Stomach (tissue), 9 donors: ENCODE results near the gene COMP. TPM values are rescaled to one million over a fixed set of nuclear protein-coding genes. Genes with fewer than 3 reads are reported as not detected.

Experiments used
- DNase-seq, 2 donors: peaks; one replicate each; pipeline versions ENCODE4 v3.0.0 to v3.0.0-alpha.2; 2013 to 2019
- H3K27ac ChIP-seq, 5 donors: fragments of 200-600 bp in 4 of 5; sonication (generic) in 4 of 5; one replicate each; pipeline ENCODE4 v1.5.1; 2013 to 2019; ENCODE audit warnings: mild to moderate bottlenecking in 1 of 5, moderate library complexity in 1 of 5
- H3K27me3 ChIP-seq, 3 donors: fragments of 200-600 bp; sonication (generic); one replicate each; pipeline ENCODE4 v1.5.1; 2017 to 2019; ENCODE audit warnings: mixed run types in 1 of 3
- H3K36me3 ChIP-seq, 4 donors: fragments of 200-600 bp; sonication (generic); 1 replicate in 3 of 4; 2 replicates in 1 of 4; pipeline ENCODE4 v1.5.1; 2016 to 2019
- H3K4me1 ChIP-seq, 4 donors: fragments of 200-600 bp; sonication (generic); one replicate each; pipeline ENCODE4 v1.5.1; 2016 to 2019
- H3K4me3 ChIP-seq, 4 donors: fragments of 200-600 bp; sonication (generic) in 3 of 4; one replicate each; pipeline ENCODE4 v1.5.1; 2016 to 2019; ENCODE audit warnings: mild to moderate bottlenecking in 1 of 4
- H3K9me3 ChIP-seq, 4 donors: fragments of 200-600 bp; sonication (generic); one replicate each; pipeline ENCODE4 v1.5.1; 2016 to 2019
- CTCF ChIP-seq, 7 experiments: fragments of 450-650 bp in 4 of 7; fragments of 200-600 bp in 3 of 7; sonication (generic) in 3 of 7; IDR thresholded peaks; one replicate each; pipeline ENCODE4 v1.5.1; 2016 to 2019; ENCODE audit warnings: antibody characterized with exemption in 7 of 7, control low read depth in 2 of 7, mild to moderate bottlenecking in 1 of 7
- EP300 ChIP-seq: sonication (generic); formaldehyde crosslinking; IDR thresholded peaks from one replicate; pipeline ENCODE4 v1.6.1; 2017; ENCODE audit warnings: antibody characterized with exemption
- POLR2A ChIP-seq, 4 donors: fragments of 450-650 bp; IDR thresholded peaks; one replicate each; pipeline ENCODE4 v1.6.1; 2016; ENCODE audit warnings: antibody characterized with exemption in 4 of 4, control low read depth in 2 of 4, mild to moderate bottlenecking in 1 of 4, moderate library complexity in 1 of 4
- POLR2AphosphoS5 ChIP-seq, 3 donors: sonication (generic); formaldehyde crosslinking; IDR thresholded peaks; one replicate each; pipeline ENCODE4 v1.6.1; 2016; ENCODE audit warnings: antibody characterized with exemption in 3 of 3
- WGBS, 5 donors: extraction: QIAGEN DNeasy Blood & Tissue Kit in 3 of 5; methylation state at CpG; one replicate each; pipeline versions ENCODE4 v1.1.5 to v1.1.7; 2013 to 2018; 5-methylcytosine and 5-hydroxymethylcytosine counted together
- intact Hi-C: fragments of 100-400 bp; cut with DNase I; formaldehyde crosslinking; loops from one replicate; pipeline ENCODE4 v1.15.1; 2023; ENCODE audit warnings: low total_unique reads
- polyA plus RNA-seq, 3 donors: library from polyadenylated mRNA; stranded (reverse); fragments of 200-250 nt; gene quantifications; one replicate each; pipeline ENCODE4 v1.2.3, GENCODE V29; 2013
- total RNA-seq, 5 donors: library from RNA; depleted of rRNA; stranded (reverse); fragments of >200 nt; gene quantifications; one replicate each; pipeline versions ENCODE4 v1.1.0 to v1.2.3, GENCODE V29; 2014 to 2016
- donor health status: healthy with polysubstance abuse.
- donor health status: Bipolar disorder and iron deficiency.
- donor health status: healthy.

COMP gene
- total and polyA plus RNA-seq, 8 donors = 0.62 to 4.1 (median 1.6) TPM; not detected in 4

DNA sequence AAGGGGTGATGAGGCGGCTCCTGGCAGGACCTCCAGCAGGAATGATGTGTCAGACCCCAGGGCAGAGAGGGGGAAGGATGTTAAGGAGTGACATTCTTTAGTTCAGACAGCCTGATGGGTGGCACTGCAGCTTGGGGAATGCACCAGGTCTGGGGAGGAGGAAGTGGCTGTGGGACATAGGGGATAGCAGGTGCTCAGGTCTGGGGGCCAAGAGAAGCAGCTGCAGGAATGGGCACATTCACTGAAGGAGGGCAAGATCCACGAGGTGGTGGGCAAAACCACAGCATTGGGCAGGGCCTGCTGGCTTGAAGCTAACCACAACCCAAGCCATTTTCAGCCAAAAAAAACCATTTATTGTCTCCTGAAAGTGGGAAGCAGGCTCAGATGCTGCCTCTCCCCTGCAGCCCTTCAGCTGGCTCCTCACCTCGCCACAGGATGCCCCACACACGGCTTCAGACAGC is 26.5 kb downstream of the COMP start:
- TF ChIP-seq EP300 (no peak), POLR2AphosphoS5 (IDR thresholded peaks at IDR 0.05) (no peak), CTCF (IDR thresholded peaks at IDR 0.05) (no peak), POLR2A (IDR thresholded peaks at IDR 0.05) (no peak)
- no peaks in the 10 kb centered on the region for H3K9me3 ChIP-seq
- H3K27me3 ChIP-seq = no peaks in the 10 kb centered on the region
- 64 to 87% (median 76%) methylated on average over 4 of the region's 4 CpGs for WGBS, 5 donors
- no peaks in the 10 kb centered on the region for H3K36me3 ChIP-seq
- intact Hi-C loops = no loop called here
- no peak overlapping the region for H3K4me3 ChIP-seq
- DNase-seq = no peak
- peaks cover 37 to 79% (median 58%) of the 10 kb centered on the region in 4 donors for H3K4me1 ChIP-seq
- H3K27ac ChIP-seq = peak overlapping the region in 1 of 5 donors; percentile 84

DNA sequence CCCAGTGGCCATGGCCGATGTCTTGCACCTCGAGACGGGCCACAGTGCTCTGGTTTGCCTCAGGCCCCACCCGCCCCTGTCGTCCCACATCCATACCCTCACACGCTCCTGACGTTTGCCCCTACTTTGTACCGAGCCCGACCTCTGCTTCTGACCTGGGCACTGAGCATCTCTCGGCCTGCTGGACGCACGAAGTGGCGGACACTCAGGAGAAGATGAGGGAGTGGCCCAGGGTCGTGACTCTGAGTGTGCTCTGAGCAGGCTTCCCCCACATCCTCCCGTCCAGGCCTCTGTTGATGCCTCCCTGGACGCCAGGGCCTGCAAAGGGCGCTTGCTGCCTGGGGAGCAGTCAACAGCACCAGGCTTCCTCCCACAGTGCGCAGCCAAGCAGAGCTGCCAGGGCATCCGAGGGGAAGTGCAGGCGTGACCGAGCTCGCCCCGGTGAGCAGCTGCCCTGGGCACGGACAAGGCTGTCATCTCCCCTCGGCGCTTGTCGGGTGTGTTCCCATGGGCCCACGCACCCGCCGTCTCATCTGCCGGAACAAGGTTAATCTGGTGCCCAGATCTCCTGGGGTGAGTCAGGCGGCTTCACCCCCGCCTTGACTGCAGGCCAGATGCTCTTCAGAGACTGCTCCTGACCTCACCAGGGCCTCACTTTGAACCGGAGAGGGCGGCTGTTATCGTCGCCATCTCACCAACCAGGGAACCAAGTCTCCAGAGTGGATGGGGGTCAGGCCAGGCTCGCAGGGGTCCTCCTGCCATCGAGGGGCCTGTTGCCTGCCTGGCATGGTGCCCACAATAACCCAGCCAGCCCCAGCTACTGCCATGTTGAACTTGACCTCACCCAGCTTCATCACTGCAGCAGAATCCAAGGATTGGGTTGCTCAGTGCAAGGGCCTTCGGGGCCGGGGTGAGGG is 27.2 kb downstream of the COMP start:
- H3K36me3 ChIP-seq = no peaks in the 10 kb centered on the region
- intact Hi-C loops = no loop called here
- no peak for DNase-seq

DNA sequence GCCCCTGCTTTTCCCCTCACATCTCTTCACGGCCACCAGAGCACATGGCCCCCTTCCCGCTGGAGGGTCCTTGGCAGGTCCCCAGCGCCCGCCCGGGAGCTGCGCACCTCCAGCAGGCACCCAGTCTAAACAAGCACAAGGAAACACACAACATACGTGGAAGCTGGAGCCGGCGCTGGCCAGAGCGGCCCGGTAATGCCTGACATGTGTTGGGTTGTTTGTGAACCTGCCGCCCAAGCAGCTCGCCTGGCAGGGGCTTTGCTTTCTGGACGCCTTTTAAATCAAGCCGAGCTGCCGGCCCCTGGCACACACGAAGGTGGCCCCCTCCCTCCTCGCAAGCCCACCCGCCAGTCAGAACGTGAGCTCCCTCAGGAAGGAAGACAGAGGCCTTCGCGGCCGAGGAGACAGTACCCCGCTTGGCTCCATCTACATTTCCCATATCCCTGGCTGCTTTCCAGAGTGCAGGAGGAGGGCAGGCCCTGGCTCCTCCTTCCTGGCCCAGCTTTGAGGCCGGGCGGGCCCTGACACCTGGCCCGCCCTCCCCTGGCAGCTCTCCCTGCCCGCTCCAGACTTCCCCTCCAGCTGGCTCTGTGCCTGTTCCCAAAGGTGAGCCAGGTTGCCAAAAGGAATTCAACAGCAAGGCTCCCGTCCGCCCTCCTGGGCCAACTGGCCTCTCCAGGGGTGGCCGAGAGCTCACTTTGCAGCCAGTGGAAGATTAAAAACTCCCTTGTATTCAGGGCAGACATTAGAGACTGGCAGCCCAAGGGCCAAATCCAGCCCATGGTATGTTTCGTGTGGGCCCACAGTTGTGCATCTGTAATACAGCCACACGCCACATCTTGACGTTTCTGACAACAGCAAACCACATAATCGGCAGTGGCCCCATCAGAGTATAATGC is 28.7 kb downstream of the COMP start:
- peak overlapping the region; percentile 64 to 84 (median 73) for H3K27ac ChIP-seq

More for the DNA sequence above, 27.2 kb downstream of the COMP start:
- H3K9me3 ChIP-seq = no peaks in the 10 kb centered on the region
- WGBS, 5 donors = 86 to 90% (median 89%) methylated on average over 22 to 41 of the region's 41 CpGs
- H3K27me3 ChIP-seq = no peaks in the 10 kb centered on the region
- peaks cover 35 to 72% (median 51%) of the 10 kb centered on the region in 4 donors for H3K4me1 ChIP-seq
- no peak overlapping the region for H3K4me3 ChIP-seq
- TF ChIP-seq EP300 (no peak), POLR2AphosphoS5 (IDR thresholded peaks at IDR 0.05) (no peak), CTCF (IDR thresholded peaks at IDR 0.05) (no peak), POLR2A (IDR thresholded peaks at IDR 0.05) (no peak)
- peak overlapping the region in 1 of 5 donors; percentile 84 for H3K27ac ChIP-seq

More for the DNA sequence above, 28.7 kb downstream of the COMP start:
- H3K36me3 ChIP-seq = peaks cover 0 to under 1% (median 0%) of the 10 kb centered on the region in 4 donors
- H3K27me3 ChIP-seq = no peaks in the 10 kb centered on the region
- H3K9me3 ChIP-seq = no peaks in the 10 kb centered on the region
- peak; percentile 94 to 98 for DNase-seq
- H3K4me3 ChIP-seq = peak overlapping the region in 3 of 4 donors; percentile 3 to 13 (median 9)
- 18 to 48% (median 21%) methylated on average over 14 to 35 of the region's 35 CpGs for WGBS, 5 donors
- TF ChIP-seq CTCF (IDR thresholded peaks at IDR 0.05) (peak in 1 of 7 experiments; percentile 12), POLR2AphosphoS5 (IDR thresholded peaks at IDR 0.05) (peak in 2 of 3 donors; percentile 19 to 73), POLR2A (IDR thresholded peaks at IDR 0.05) (no peak), EP300 (no peak)
- intact Hi-C loops = no loop called here
- peaks cover 27 to 57% (median 41%) of the 10 kb centered on the region in 4 donors for H3K4me1 ChIP-seq
